HepG2 (cell line): Measurements from ENCODE around the gene ISOC2. TPM values are rescaled to one million over a fixed set of nuclear protein-coding genes. Genes with fewer than 3 reads are reported as not detected.
A peak's percentile ranks its signal among the peaks of the same experiment; 100 is the strongest.

Experiments
- CAMTA2 ChIP-seq: sonication (generic); formaldehyde crosslinking; IDR thresholded peaks from 2 replicates; pipeline ENCODE4 v1.4.0; 2020; ENCODE audit warnings: mild to moderate bottlenecking, missing genetic modification reagents, borderline replicate concordance
- CENPT ChIP-seq: sonication (generic); formaldehyde crosslinking; IDR thresholded peaks from 2 replicates; pipeline ENCODE4 v1.8.0; 2022; ENCODE audit warnings: low read depth, mild to moderate bottlenecking, moderate library complexity, missing genetic modification reagents
- ELF3 ChIP-seq: IDR thresholded peaks from 2 replicates; pipeline ENCODE4 v1.6.1; 2016; ENCODE audit warnings: missing genetic modification reagents, missing compliant biosample characterization
- IKZF1 ChIP-seq: fragments of 450-650 bp; IDR thresholded peaks from 2 replicates; pipeline ENCODE4 v1.7.1; 2016
- RELA ChIP-seq: sonication (generic); formaldehyde crosslinking; IDR thresholded peaks from 2 replicates; pipeline ENCODE4 v1.4.0; 2020; ENCODE audit warnings: missing genetic modification reagents
- RFXAP ChIP-seq: sonication (generic); formaldehyde crosslinking; IDR thresholded peaks from 2 replicates; pipeline ENCODE4 v1.4.0; 2020; ENCODE audit warnings: missing genetic modification reagents, borderline replicate concordance
- RXRB ChIP-seq: IDR thresholded peaks from 2 replicates; pipeline ENCODE4 v1.6.1; 2016; ENCODE audit warnings: borderline replicate concordance, missing genetic modification reagents, missing compliant biosample characterization
- ZC3H4 ChIP-seq: sonication (generic); formaldehyde crosslinking; IDR thresholded peaks from 2 replicates; pipeline ENCODE4 v1.4.0; 2020; ENCODE audit warnings: missing genetic modification reagents, borderline replicate concordance
- ZNF143 ChIP-seq: sonication (generic); formaldehyde crosslinking; IDR thresholded peaks from 2 replicates; pipeline ENCODE4 v1.4.0; 2020; ENCODE audit warnings: missing genetic modification reagents
- ZNF160 ChIP-seq: sonication (generic); formaldehyde crosslinking; IDR thresholded peaks from 2 replicates; pipeline ENCODE4 v1.8.0; 2022; ENCODE audit warnings: mild to moderate bottlenecking, inconsistent platforms, missing genetic modification reagents
- ZNF318 ChIP-seq: sonication (generic); formaldehyde crosslinking; IDR thresholded peaks from 2 replicates; pipeline ENCODE4 v1.4.0; 2020; ENCODE audit warnings: mild to moderate bottlenecking, missing genetic modification reagents
- ZNF441 ChIP-seq: sonication (generic); formaldehyde crosslinking; IDR thresholded peaks from 2 replicates; pipeline ENCODE4 v1.7.0; 2021; ENCODE audit warnings: missing genetic modification reagents, borderline replicate concordance
- ZNF547 ChIP-seq: sonication (generic); formaldehyde crosslinking; IDR thresholded peaks from 2 replicates; pipeline ENCODE4 v1.5.1; 2020; ENCODE audit warnings: mild to moderate bottlenecking, missing genetic modification reagents
- ZNF567 ChIP-seq: sonication (generic); formaldehyde crosslinking; IDR thresholded peaks from 2 replicates; pipeline ENCODE4 v1.8.1; 2023; ENCODE audit warnings: mild to moderate bottlenecking, missing genetic modification reagents, borderline replicate concordance
- ZNF7 ChIP-seq: IDR thresholded peaks from 2 replicates; pipeline ENCODE4 v1.6.1; 2016; ENCODE audit warnings: missing biosample characterization, missing genetic modification reagents
- ZNF883 ChIP-seq: sonication (generic); formaldehyde crosslinking; IDR thresholded peaks from 2 replicates; pipeline ENCODE4 v1.5.1; 2020; ENCODE audit warnings: mild to moderate bottlenecking, missing genetic modification reagents; ENCODE audit errors: not compliant biosample characterization
- polyA plus RNA-seq, 8 experiments: library from polyadenylated mRNA; depleted of rRNA in 3 of 8; stranded (reverse) in 7 of 8; unstranded in 1 of 8; fragments of >200 nt; fragmentation: Illumina TruSeq in 4 of 8; extraction: Trizol in 4 of 8; gene quantifications; 2 replicates each; pipeline versions ENCODE4 v1.2.1 to v1.2.3, GENCODE V29; 2011 to 2016; ENCODE audit warnings: low read depth in 4 of 8, missing spikeins in 1 of 8, mixed read lengths in 1 of 8; ENCODE audit not compliant: insufficient read depth in 1 of 8
- total RNA-seq, 5 experiments: library from RNA; depleted of rRNA; stranded (reverse); fragments of >200 nt; fragmentation: Illumina TruSeq; extraction: Trizol; gene quantifications; 2 replicates each; pipeline ENCODE4 v1.2.3, GENCODE V29; 2016; ENCODE audit warnings: low read depth in 1 of 5
- TF ChIP-seq, protein P1 (sequence below): sonication (generic); formaldehyde crosslinking; IDR thresholded peaks from 2 replicates; pipeline ENCODE4 v1.8.0; 2022; ENCODE audit warnings: low read depth, missing genetic modification reagents

Gene ISOC2
- total and polyA plus RNA-seq, 2 of the 13 experiments (the other 11 are each of a cell fraction or from before 2014, with no cell fraction given) = 76.8 to 105 TPM

DNA sequence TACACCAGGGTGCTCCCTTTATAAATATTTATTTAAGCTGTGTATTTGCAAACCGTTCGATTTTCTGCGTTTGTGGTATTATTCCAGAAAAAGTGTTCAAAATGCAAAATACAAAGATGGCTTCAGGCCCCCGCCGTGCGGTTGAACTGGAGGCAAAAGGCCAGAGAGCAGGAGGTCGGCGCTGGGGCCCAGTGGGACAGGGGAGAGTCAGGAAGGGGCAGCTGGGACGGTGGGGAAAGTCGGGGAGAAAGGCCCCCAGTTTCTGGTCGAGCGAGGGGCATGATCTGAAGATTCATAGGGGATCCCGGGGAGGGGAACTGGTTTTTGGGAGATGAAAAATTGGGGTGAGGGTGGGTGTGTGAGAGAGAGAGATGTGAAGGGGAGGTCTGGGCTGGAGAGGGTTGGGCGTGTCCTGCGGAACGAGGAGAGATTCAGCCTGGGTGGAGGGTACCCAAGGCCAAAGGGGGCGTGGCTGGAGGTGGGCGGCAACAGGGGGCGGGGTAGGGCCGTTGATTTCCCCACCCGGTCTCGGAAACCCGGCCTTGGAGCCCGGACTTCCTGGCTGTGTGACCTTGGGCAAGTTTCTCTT, 678 bp downstream of the ISOC2 start (continued):
- no peak for TF ChIP-seq ZNF318
- TF ChIP-seq, protein P1, sequence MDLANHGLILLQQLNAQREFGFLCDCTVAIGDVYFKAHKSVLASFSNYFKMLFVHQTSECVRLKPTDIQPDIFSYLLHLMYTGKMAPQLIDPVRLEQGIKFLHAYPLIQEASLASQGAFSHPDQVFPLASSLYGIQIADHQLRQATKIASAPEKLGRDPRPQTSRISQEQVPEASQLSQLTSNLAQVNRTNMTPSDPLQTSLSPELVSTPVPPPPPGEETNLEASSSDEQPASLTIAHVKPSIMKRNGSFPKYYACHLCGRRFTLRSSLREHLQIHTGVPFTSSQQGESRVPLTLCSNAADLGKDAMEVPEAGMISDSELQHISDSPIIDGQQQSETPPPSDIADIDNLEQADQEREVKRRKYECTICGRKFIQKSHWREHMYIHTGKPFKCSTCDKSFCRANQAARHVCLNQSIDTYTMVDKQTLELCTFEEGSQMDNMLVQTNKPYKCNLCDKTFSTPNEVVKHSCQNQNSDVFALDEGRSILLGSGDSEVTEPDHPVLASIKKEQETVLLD (CRISPR knock-in tag) = no peak
- TF ChIP-seq RELA (CRISPR knock-in tag) = no peak
- TF ChIP-seq RFXAP (CRISPR knock-in tag) = no peak
- TF ChIP-seq RXRB (CRISPR knock-in tag) = no peak
- TF ChIP-seq ELF3 (CRISPR knock-in tag) = no peak
- no peak for TF ChIP-seq ZNF143 (CRISPR knock-in tag)
- TF ChIP-seq ZNF883 (CRISPR knock-in tag) = no peak
- TF ChIP-seq ZNF567 (CRISPR knock-in tag) = no peak
- 0 out of 2 replicates have a peak, but pooled peaks have one; percentile 7 for TF ChIP-seq ZC3H4 (CRISPR knock-in tag)
- TF ChIP-seq IKZF1 = no peak
- TF ChIP-seq ZNF547 = no peak
- TF ChIP-seq ZNF160 = no peak
- TF ChIP-seq CENPT (CRISPR knock-in tag) = no peak
- TF ChIP-seq ZNF441 = no peak
- no peak for TF ChIP-seq CAMTA2 (CRISPR knock-in tag)
- no peak for TF ChIP-seq ZNF7 (CRISPR knock-in tag)
